NB4 (cell line): ENCODE results near the gene SMYD1.

ENCODE experiments used
- DNase-seq: peaks from one replicate; pipeline ENCODE4 v3.0.0; 2010; ENCODE audit warnings: low read depth
- H3K4me3 ChIP-seq: one replicate; pipeline ENCODE4 v1.5.1; 2011; ENCODE audit warnings: mild to moderate bottlenecking, low read depth, low read length, moderate library complexity
- CTCF ChIP-seq: IDR thresholded peaks from one replicate; pipeline ENCODE4 v1.5.1; 2012; ENCODE audit warnings: low read depth, low read length
- MAX ChIP-seq: IDR thresholded peaks from 2 replicates; pipeline ENCODE4 v1.6.1; 2011; ENCODE audit warnings: low read depth, low read length
- MYC ChIP-seq: IDR thresholded peaks from 2 replicates; pipeline ENCODE4 v1.6.1; 2011; ENCODE audit warnings: low read depth, low read length
- POLR2A ChIP-seq: IDR thresholded peaks from 2 replicates; pipeline ENCODE4 v1.6.1; 2011; ENCODE audit warnings: mild to moderate bottlenecking; ENCODE audit not compliant: insufficient read length; ENCODE audit errors: extremely low read depth

The SMYD1 gene

GRCh38 chr2:88115825-88116518 lies 48.3 kb downstream of the SMYD1 start:
- TF ChIP-seq POLR2A (no peak), CTCF (no peak)
- no peak for DNase-seq
- H3K4me3 ChIP-seq: no peak overlapping the region

GRCh38 chr2:88116669-88117432 lies 49.2 kb downstream of the SMYD1 start:
- H3K4me3 ChIP-seq: no peak overlapping the region
- no peak for TF ChIP-seq MAX
- no peak for TF ChIP-seq POLR2A
- TF ChIP-seq CTCF: no peak
- TF ChIP-seq MYC: no peak
- no peak for DNase-seq

GRCh38 chr2:88117973-88118372 lies 50.3 kb downstream of the SMYD1 start:
- no peak overlapping the region for H3K4me3 ChIP-seq
- DNase-seq: no peak
- TF ChIP-seq CTCF: no peak
- no peak for TF ChIP-seq MYC
- TF ChIP-seq MAX: no peak

GRCh38 chr2:88121678-88122077 lies 54.1 kb downstream of the SMYD1 start:
- no peak for TF ChIP-seq MYC
- TF ChIP-seq MAX: no peak
- no peak for TF ChIP-seq POLR2A
- TF ChIP-seq CTCF: no peak
- no peak overlapping the region for H3K4me3 ChIP-seq
- DNase-seq: no peak

- H3K4me3 ChIP-seq: no peak overlapping the region
- TF ChIP-seq POLR2A (no peak), MYC (no peak), CTCF (no peak), MAX (no peak)
- DNase-seq: no peak
These were observed 54.7 kb downstream of the SMYD1 start for GRCh38 chr2:88122141-88122884.
